Stomach (tissue), 4 donors: ENCODE measurements around the gene PITPNC1.

Experiments
- EP300 ChIP-seq: sonication (generic); formaldehyde crosslinking; IDR thresholded peaks from one replicate; pipeline ENCODE4 v1.6.1; 2017; ENCODE audit warnings: antibody characterized with exemption
- POLR2A ChIP-seq, 4 donors: fragments of 450-650 bp; IDR thresholded peaks; one replicate each; pipeline ENCODE4 v1.6.1; 2016; ENCODE audit warnings: antibody characterized with exemption in 4 of 4, control low read depth in 2 of 4, mild to moderate bottlenecking in 1 of 4, moderate library complexity in 1 of 4
- POLR2AphosphoS5 ChIP-seq, 3 donors: sonication (generic); formaldehyde crosslinking; IDR thresholded peaks; one replicate each; pipeline ENCODE4 v1.6.1; 2016; ENCODE audit warnings: antibody characterized with exemption in 3 of 3

DNA sequence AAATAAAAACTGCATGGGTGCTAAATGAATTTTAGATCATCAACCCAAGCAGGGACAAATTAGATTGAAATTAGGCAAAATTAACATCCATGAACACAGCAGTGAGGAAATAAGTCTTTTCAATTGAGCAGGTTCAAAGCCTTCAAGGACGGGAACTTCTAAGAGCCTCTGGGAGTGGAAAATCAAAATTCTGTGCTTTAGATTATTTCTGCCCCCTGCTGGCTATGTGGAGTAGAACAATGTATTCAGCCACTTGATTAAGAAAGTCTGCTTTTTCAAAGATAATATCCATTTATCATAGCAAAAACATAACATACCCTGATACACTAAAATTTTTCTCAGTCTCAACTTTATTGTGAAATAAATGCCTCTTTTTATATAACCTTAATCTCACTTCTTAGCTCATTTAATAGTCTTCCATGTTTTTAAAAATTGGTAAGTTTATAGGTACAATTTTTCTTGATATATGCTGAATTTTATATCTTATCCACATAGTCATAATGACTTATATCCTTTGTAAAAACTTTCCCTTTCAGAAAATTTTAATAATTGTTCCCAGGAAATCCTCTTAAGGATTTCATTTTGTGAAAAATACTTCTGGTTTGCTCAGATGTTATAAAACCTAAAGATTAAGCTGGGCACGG, 312.6 kb downstream of the PITPNC1 start:
- TF ChIP-seq POLR2A (IDR thresholded peaks at IDR 0.05) = no peak
- no peak for TF ChIP-seq EP300
- no peak for TF ChIP-seq POLR2AphosphoS5 (IDR thresholded peaks at IDR 0.05)
